ELF-1 (cell line): Measurements from ENCODE around the gene FBXL14.

Experiments used
- DNase-seq: peaks from one replicate; pipeline ENCODE4 v3.0.0-alpha.2; 2016; ENCODE audit warnings: low read depth, low spot score

Gene FBXL14, protein sequence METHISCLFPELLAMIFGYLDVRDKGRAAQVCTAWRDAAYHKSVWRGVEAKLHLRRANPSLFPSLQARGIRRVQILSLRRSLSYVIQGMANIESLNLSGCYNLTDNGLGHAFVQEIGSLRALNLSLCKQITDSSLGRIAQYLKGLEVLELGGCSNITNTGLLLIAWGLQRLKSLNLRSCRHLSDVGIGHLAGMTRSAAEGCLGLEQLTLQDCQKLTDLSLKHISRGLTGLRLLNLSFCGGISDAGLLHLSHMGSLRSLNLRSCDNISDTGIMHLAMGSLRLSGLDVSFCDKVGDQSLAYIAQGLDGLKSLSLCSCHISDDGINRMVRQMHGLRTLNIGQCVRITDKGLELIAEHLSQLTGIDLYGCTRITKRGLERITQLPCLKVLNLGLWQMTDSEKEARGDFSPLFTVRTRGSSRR

GRCh38 chr12:1594261-1595025 lies at the start of gene FBXL14:
TSS of gene FBXL14 (minus strand) at chr12:1594581. CDS start at chr12:1594066, 515 bp downstream.
- DNase-seq, result peak; percentile 88

DNA sequence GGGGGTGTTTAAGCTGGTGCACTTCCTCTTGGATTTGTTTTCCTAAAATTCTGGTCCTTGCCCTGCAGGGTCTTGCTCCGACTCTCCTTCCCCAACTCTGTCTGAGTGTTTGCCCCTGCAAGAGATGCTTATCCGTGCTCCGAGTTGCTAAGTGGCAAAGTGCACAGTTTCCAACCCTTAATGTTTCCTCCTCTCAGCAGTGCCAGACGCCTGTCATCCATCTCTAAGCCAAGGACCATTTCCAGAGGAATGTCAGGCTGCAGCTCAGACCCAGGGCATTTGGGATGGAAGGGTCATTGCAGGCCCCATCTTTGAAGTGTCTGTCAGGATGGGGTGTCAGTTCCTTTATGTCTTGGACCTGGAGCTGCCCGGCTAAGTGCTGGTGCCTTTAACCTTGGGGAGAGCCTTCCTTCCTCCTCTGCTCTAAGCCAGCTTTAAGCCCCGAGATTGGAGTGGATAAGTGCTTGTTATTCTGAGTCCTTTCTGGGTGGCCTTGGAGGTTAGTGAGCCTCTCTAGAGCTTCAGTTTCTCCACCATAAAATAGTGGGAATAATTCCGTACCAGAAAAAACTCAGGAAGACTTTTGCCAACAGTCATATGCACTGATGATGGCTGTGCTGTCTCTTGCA lies 49.6 kb upstream of the FBXL14 start:
- no peak for DNase-seq

DNA sequence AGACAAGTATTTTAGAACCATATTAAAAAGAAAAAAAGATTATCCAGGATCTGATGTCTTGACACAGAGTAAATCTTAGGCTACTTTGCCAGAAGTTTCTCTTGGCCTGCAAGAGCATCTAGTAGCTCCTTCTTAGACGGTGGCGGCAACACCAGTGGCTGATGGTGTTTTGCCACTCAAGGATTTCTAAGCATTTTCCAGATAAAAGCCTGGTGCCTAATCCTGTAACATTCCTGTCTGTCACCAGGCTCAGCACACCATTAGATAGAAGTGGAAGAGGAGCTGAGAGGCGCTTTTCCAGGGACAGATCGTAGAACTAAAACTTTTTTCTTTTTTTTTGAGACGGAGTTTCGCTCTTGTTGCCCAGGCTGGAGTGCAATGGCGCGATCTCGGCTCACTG lies 48.7 kb upstream of the FBXL14 start:
- no peak for DNase-seq

- peak; percentile 62 for DNase-seq
Measured at GRCh38 chr12:1642513-1642912, 48.1 kb upstream of the FBXL14 start.

DNA sequence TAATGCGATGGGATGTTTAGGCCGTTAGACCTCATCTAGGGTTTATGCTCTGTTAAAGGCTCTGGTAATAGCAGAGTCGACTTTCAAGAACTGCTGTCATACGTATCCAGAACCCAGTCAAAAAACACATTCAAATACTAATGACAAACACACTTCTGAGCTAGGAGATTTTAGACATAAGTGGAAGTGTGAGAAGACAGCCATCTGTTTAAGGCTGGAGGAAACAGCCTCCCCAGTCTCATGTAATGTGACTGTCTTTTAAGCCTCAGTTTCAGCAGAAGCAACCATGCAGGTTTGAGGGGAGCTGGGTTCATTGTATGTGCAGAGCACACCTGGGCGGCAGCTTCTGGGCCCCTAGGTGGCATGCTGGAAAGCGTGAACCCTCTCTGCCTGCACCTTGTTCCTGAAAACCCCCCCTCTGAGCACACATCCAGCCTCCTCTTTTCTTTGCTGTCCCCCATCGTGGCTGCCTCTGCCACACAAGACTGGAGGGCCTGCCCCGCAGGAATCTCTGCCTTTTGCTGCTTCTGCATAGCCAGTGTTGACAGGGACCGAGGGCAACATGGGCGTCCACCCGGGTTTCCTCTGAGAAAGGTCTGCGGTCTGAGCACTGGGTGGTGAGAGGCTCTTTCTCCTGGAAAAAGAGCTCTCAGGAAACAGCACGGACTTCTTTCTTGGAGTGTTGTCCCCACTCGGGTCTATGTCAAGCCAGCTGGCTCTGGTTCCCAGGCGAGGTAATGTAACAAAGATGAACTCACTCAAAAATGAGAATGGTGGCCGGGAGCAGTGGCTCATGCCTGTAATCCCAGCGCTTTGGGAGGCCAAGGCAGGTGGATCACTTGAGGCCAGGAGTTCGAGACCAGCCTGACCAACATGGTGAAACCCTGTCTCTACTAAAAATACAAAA lies 46.2 kb upstream of the FBXL14 start:
- no peak for DNase-seq

DNA sequence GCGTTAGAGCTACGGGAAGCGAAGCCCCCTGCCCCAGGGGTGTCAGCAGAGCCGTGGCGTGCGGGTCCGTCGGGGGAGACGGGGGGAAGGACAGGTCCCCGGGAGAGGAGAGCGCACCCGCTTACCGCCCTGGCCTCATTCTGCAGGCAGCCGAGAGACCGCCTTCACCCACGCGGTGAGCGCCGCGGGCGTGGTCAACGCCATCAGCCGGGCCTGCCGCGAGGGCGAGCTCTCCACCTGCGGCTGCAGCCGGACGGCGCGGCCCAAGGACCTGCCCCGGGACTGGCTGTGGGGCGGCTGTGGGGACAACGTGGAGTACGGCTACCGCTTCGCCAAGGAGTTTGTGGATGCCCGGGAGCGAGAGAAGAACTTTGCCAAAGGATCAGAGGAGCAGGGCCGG lies 45.2 kb upstream of the FBXL14 start:
- no peak for DNase-seq

- no peak for DNase-seq
Measured at GRCh38 chr12:1638203-1638602, 43.8 kb upstream of the FBXL14 start.

- DNase-seq, result no peak
Measured at GRCh38 chr12:1635301-1636095, 41.1 kb upstream of the FBXL14 start.

DNA sequence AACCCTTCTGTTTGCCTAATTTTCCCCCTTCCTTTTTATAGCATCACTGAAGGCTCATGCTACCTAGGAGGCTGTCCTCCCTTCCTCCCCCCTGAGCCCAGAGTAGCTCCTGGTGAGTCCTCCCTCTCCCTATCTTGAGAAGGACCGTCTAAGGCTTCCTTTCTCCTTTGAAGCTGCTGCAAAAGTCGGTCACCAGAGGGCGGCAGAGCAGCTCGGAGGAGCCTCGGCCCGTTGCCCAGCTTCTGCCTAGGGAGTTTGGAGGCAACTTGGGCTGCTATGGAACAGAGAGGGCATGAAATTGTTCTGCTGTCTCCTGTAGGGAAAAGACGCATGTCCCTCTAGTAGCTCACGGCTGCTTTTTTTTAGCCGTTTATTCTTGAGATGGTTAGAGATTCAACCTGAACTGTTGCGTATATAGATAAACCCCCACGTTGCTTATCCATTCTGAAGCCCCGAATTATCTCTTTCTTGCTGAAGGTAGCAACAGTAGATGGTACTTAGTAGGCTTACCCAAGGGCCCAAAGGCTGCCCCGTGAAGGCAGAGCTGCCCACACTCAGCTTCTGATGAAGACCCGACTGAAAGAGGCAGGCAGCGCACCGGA lies 40.3 kb upstream of the FBXL14 start:
- DNase-seq, result peak; percentile 84

DNA sequence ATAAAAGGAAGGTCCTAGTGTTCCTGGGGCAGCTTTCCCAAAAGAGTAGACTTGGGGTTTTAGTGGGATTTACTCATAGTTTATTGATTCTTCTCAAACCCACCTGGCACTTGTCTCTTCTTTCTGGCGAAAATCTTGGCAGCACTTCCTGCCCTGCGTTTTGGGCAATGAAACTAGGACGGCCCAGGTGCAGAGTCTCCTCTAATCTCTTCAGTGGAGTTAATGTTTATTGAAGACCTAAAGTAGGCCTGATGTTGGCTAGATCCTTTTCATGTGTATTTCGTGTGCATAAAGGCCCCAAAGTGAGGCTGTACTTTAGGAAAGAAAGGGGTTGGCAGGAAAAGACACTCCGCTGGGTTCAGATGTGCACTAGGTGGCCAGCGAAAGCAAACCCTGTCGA lies 39.8 kb upstream of the FBXL14 start:
- DNase-seq, result no peak

DNA sequence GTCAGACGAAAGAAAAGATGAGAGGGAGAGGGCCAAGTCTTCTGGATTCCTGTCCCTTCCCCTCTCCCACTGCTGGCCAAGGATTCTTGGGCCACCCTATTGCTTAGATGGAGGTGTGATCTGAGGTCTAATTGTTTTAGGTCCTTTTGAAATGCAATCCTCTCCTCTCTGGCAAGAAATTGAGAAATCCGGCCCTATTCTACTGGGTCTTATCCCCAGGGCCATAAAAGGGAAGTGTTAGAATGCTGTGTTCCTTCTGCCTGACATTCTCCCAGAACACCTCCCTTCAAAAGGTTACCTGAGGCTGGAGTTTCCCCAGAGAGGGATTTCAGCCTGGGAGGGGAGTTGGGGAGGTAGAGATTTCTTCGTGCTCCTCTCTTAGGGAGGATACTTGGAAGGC lies 39.1 kb upstream of the FBXL14 start:
- DNase-seq, result peak; percentile 76

DNA sequence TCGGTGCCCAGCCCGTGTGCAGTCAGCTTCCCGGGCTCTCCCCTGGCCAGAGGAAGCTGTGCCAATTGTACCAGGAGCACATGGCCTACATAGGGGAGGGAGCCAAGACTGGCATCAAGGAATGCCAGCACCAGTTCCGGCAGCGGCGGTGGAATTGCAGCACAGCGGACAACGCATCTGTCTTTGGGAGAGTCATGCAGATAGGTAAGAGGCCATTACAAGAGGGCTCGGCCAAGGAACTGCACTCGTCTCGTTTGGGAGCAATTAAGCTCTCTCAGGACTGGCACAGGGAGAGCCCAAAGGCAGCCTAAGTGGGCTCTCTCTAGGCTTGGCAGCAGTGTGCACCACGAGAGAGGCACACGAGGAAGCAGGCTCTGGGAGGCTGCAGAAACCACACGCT lies 38.3 kb upstream of the FBXL14 start:
- DNase-seq, result no peak

- DNase-seq, result peak; percentile 77
Measured at GRCh38 chr12:1630827-1631591, 36.6 kb upstream of the FBXL14 start.

DNA sequence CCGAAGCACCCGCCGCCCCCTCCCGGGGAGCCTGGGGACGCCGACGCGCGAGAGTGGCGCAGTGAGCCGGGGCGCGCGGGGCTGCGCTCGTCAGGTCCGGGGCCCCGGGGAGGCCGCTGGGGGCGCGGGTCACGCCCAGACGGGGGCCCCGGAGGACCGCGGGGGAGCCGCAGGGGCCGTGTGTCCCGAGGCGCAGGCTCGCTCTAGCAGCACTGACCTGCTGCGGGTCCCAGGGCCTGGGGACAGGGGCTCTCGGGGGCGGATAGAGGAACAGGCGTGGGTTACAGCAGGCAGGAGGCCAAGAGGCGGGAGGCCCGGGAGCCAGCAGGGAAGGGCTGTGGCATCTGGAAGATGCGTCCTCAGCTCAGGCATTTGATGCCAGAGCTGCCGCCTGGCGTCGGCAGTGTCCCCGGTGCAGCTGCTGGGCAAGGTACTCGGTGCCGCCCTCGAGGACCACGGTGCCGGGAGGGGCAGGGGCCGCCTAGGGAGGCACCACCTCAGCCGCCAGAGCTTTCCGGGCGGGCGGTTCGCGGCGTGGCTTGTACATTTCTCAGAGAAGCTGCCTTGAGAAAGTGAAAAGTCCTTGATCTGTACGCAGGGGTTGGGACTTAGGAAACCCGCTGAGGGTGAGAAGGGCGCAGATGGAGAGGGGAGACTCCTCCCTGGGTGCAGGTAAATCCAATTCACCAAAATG lies 35.9 kb upstream of the FBXL14 start:
- peak; percentile 61 for DNase-seq

- peak; percentile 86 for DNase-seq
Measured at GRCh38 chr12:1629338-1630132, 35.2 kb upstream of the FBXL14 start.

- DNase-seq, result no peak
Measured at GRCh38 chr12:1628666-1629337, 34.4 kb upstream of the FBXL14 start, which contains the start of gene WNT5B. TSS of gene WNT5B (plus strand) at chr12:1629231. CDS start at chr12:1631355, 2,124 bp downstream.

GRCh38 chr12:1622406-1622805 lies 28.0 kb upstream of the FBXL14 start:
- no peak for DNase-seq
